GM19467 (cell line): Measurements from ENCODE around the gene SDF2L1.
"Not testable (repeated sequence)": the region's sequence is repeated elsewhere in the genome, so short reads cannot be mapped to it uniquely, and the experiment has no call there.

Source experiments
- ATAC-seq: cut with Tn5 transposase; IDR thresholded peaks from one replicate; pipeline ENCODE4 v1.9.1; 2021; ENCODE audit warnings: mild to moderate bottlenecking, moderate library complexity; ENCODE audit not compliant: unreplicated experiment

SDF2L1 gene

DNA sequence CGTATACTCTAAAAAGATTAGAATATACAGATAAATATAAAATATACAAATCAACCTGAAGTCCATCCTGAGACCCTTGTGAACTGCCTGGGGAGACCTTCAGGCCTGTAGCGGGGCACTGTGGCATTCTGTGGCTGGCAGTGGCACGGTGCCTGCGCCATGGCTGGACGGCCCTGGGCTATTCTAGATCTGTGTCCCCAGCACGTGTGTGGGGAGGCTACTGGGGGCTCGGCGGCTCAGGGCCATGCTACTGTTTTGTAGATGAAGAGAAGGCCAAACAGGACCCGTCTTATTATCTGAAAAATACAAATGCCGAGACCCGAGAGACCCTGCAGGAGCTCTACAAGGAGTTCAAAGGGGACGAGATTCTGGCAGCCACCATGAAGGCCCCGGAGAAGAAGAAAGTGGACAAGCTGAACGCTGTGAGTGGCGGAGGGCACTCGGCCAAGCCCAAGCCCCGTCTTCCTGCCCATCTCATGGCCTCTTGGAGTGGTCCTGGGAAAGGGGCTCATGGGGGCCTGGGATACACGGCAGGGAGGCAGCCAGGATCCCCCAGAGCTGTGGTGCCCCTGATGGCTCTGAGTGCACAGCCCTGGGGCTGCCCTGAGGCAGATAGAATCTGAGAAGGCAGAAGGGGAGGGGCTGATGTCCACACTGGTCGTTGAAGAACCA, 42.5 kb downstream of the SDF2L1 start:
- ATAC-seq: no peak

DNA sequence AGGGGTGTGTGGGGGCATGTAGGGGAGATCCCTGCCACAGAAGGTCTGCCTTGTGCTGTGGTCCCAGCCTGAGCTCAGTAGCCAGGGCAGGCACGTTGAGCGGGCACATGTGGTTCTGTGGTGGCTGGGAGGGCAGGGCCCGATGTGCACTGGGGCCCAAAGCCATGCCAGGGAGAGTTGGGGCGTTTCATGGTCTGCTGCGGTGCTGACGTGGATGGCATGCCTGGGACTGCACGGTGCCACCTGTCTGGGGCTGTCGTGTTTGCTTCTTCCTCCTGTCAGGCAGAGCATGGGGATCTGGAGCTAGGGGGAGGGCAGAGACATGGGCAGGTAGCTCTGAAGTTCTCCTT, 43.0 kb downstream of the SDF2L1 start:
- ATAC-seq: no peak

DNA sequence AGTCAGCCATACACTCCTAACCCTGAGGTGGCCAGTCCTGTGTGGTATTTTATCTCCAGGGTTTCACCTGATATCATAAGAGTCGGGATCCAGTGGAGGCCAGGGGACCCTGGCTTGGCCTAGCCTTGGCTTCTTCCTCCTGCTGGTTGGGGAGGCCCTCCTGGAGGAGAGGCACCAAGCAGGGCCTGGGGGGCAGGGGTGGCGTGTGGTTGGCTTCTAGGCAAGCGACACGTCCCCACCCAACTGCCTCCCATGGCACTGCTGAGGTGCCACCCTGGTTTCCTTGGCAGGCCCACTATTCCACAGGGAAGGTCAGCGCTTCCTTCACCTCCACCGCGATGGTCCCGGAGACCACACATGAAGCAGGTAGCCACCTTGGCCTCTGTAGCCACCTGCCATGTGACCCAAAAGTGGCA, 44.1 kb downstream of the SDF2L1 start:
- ATAC-seq: no peak

DNA sequence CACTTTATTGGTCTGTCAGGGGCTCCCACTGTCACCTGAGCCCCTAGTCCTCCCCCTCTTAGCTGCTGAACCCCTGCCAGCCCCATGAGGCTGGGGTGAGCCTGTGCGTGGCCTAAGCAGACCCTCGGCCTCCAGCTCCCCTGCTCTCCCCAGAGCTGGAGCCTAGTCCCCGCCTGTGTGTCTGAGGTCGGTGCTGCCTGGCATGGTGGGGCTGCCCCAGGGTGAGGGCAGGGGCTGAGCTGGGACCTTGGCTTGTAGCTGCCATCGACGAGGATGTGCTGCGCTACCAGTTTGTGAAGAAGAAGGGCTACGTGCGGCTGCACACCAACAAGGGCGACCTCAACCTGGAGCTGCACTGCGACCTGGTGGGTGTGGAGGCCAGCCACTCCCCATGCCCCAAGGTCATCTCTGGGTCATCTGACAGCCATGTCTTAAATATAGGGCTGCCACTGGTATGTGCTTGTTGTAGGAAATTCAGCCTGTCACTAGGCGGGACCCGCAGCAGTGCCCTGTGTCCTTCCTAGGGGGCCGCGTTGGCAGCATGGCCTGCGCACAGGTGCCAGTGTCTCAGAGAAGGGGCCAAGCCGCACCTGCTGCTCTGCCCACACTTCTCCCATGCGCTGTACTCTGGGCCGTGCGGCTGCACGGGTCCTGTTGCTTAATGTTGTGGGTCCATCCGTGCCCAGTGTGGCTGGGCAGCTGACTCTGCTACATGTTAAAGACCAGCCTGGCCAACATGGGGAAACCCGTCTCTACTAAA, 44.7 kb downstream of the SDF2L1 start:
- ATAC-seq: no peak

DNA sequence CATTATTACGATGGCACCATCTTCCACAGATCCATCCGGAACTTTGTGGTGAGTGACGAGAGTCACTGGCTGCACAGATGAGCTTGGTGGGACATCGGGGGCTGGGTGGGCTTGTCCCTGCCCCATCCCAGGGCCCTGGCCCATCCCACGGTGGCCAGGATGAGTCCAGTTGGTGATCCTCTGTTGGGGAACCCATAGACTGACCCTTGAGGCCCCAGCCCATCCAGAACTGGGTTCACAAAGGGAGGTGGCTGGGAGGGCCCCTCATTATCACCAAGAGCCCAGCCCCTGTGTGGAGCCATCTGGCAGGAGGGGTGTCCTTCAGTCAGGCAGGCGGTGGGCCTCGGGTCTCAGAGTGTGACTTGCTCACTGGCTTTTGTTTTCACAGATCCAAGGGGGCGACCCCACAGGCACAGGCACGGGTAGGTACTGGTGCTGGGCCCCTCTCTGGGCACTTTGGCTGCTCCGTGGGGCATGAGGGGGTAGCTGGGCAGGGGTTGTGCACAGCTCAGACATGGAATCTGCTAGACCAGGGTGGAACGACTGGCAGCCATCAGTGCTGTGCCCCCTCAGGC, 45.7 kb downstream of the SDF2L1 start:
- ATAC-seq: no peak

DNA sequence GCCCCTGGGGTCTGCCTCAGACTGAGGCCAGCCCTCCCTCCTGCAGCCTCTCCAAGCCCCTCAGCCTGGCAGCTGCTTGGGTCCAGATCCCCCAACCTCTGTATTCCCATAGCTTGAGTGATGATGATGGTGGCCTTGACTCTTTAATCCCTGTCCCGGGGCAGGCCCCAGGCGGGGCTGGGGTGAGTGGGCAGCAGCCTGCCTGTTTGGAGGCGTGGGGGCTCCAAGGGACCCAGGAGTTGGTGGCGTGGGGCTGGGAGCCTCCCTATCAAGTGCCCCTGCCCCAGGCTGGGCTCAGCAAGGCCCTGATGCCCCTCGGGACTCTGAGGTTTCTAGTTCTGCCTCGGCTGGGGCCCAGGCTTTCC, 46.2 kb downstream of the SDF2L1 start:
- ATAC-seq: no peak

DNA sequence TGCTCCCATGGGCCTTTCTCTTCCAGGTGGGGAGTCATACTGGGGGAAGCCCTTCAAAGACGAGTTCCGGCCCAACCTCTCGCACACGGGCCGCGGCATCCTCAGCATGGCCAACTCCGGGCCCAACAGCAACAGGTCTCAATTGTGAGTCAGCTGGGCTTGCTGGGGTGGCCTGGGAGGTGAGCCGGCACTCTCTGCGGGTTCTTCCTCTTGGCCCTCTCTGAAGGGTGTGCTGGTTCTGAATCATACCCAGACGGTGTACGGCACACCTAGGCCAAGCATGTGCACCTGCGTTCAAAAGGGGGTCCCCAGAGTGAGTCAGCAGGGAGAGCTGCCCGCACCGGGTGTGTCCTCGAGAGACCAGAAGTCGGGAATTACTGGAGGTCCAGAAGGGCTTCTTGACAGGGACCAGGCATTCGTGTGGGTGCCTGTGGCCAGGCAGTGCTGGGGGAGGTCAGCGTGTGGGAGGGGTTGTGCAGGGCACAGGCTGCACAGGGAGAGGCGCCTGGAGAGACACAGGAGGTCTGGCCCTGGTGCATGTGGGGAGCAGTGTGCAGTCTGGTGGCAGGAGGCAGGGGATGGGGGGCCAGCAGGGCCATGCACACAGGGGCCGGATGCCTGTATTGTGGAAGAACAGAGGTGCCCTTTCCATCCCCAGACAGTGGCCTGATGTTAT, 46.7 kb downstream of the SDF2L1 start:
- no peak for ATAC-seq

DNA sequence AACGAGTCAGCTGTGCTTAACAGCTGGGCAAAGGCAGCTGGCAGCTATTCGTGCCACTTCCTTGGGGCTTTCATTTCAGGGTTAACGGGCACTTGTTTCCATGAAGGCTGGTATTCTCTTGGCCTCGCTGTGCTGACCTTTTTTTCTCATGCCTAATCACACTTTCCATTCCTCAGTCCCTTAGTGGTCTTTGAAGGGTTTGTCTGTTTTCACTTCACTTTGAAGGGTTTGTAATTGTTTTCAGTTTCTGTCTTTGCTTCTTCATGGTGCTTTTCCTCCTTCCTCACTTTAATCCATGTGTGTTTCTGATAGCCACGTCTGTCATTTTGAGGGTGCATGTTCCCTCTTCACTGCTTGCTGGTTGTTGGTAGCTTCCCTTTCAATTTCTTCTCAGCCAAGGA, 48.3 kb downstream of the SDF2L1 start:
- no peak for ATAC-seq

DNA sequence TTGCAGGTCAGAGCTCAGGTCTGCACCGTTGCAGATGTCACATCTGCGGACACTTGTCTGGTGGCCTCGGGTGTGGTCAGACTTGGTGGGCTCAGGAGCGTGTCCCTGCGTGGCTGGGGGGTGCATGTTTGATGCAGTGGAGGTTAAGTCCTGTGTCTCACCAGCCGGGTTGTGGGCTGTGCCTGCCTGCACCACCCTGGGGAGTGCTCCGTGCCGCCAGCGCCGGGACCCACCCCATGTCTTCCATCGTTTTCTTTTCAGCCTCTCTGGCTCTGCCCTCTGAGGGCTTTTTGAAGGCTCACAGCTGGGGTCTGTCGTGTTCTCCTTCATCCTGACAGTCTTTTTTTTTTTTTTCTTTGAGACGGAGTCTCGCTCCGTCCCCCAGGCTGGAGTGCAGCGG, 49.7 kb downstream of the SDF2L1 start:
- no peak for ATAC-seq

DNA sequence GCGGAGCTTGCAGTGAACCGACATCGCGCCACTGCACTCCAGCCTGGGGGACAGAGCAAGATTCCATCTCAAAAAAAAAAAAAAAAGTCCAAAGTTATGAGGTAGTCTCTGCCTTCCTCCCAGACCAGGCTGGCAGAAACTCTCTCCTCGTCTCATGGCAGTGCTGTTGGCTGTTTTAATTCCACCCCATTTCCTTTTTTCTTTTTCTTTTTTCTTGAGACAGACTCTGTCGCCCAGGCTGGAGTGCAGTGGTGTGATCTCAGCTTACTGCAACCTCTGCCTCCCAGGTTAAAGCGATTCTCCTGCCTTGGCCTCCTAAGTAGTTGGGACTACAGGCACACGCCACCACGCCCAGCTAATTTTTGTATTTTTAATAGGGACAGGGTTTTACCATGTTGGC, 50.8 kb downstream of the SDF2L1 start:
- not testable (repeated sequence) for ATAC-seq

DNA sequence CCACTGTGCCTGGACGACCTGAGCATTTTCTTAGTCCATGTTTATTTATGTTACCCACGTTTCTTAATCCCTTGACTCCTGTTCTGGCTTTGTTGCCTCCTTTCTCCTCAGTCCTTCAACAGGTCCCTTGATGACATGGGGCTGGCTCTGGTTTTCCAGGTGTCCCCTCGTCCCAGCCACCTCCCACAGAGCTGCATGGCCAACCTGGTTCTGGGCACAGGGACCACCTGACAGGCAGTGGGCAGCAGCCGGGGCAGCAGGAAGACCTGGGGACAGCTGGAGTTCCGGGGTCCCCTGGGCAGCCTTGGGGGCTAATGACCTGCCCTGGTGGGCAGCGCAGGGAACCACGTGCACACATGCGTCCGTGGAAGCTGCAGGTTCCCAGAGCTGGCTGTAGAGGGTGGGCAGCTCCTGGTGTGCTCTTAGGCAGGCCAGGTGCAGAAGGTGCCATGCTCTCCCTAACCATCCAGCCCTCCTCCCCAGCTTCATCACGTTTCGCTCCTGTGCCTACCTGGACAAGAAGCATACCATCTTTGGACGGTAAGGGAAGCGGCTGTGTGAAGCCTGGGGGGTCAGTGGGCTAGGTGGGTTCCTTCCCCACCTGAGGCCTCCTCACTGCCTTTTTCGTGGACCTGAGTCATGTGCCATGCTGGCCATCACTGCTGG, 51.4 kb downstream of the SDF2L1 start:
- no peak for ATAC-seq
